ENCODE results near the gene PLA2G5. TPM values are rescaled to one million over a fixed set of nuclear protein-coding genes. Genes with fewer than 3 reads are reported as not detected.

Gene PLA2G5
- total RNA-seq, 6 experiments from 2014 or later, result not detected

GRCh38 chr1:20090641-20091040 is 20.6 kb downstream of the PLA2G5 start:
- no peaks in the 10 kb centered on the region for H3K36me3 Mint-ChIP-seq (ENCODE audit: low read depth)
- H3K9me3 Mint-ChIP-seq, result no peaks in the 10 kb centered on the region
- DNase-seq, result no peak
- TF ChIP-seq CTCF (IDR thresholded peaks at IDR 0.05), result no peak
- H3K27me3 Mint-ChIP-seq (ENCODE audit: insufficient read depth), result peaks cover 43% of the 10 kb centered on the region
- H3K4me3 Mint-ChIP-seq, result no peak overlapping the region
- H3K4me1 Mint-ChIP-seq (ENCODE audit: low read depth), result no peaks in the 10 kb centered on the region
- H3K27ac Mint-ChIP-seq, result no peak overlapping the region

- Mint-ChIP-seq H3K36me3 (ENCODE audit: low read depth) (no peaks in the 10 kb centered on the region), H3K9me3 (no peaks in the 10 kb centered on the region), H3K4me1 (ENCODE audit: low read depth) (no peaks in the 10 kb centered on the region), H3K27me3 (ENCODE audit: insufficient read depth) (peaks cover 52% of the 10 kb centered on the region), H3K4me3 (no peak overlapping the region), H3K27ac (no peak overlapping the region)
- DNase-seq, result no peak
- no peak for TF ChIP-seq CTCF (IDR thresholded peaks at IDR 0.05)
These were observed 23.3 kb downstream of the PLA2G5 start for GRCh38 chr1:20093303-20093702.

GRCh38 chr1:20093940-20094391 is 24.0 kb downstream of the PLA2G5 start:
- H3K36me3 Mint-ChIP-seq (ENCODE audit: low read depth), result no peaks in the 10 kb centered on the region
- no peak for TF ChIP-seq CTCF (IDR thresholded peaks at IDR 0.05)
- H3K4me1 Mint-ChIP-seq (ENCODE audit: low read depth), result no peaks in the 10 kb centered on the region
- no peak for DNase-seq
- H3K4me3 Mint-ChIP-seq, result no peak overlapping the region
- no peak overlapping the region for H3K27ac Mint-ChIP-seq
- H3K27me3 Mint-ChIP-seq (ENCODE audit: insufficient read depth), result peaks cover 52% of the 10 kb centered on the region
- no peaks in the 10 kb centered on the region for H3K9me3 Mint-ChIP-seq

- Mint-ChIP-seq H3K9me3 (no peaks in the 10 kb centered on the region), H3K27ac (no peak overlapping the region), H3K36me3 (ENCODE audit: low read depth) (no peaks in the 10 kb centered on the region), H3K27me3 (ENCODE audit: insufficient read depth) (peaks cover 42% of the 10 kb centered on the region), H3K4me3 (no peak overlapping the region), H3K4me1 (ENCODE audit: low read depth) (no peaks in the 10 kb centered on the region)
- TF ChIP-seq CTCF (IDR thresholded peaks at IDR 0.05), result no peak
- no peak for DNase-seq
These were observed 25.8 kb downstream of the PLA2G5 start for GRCh38 chr1:20095564-20096434.

- DNase-seq, result no peak
- no peaks in the 10 kb centered on the region for H3K36me3 Mint-ChIP-seq (ENCODE audit: low read depth)
- no peak overlapping the region for H3K4me3 Mint-ChIP-seq
- H3K27me3 Mint-ChIP-seq (ENCODE audit: insufficient read depth), result peaks cover 37% of the 10 kb centered on the region
- no peaks in the 10 kb centered on the region for H3K4me1 Mint-ChIP-seq (ENCODE audit: low read depth)
- TF ChIP-seq CTCF (IDR thresholded peaks at IDR 0.05), result no peak
- no peaks in the 10 kb centered on the region for H3K9me3 Mint-ChIP-seq
- H3K27ac Mint-ChIP-seq, result no peak overlapping the region
These were observed 26.9 kb downstream of the PLA2G5 start for GRCh38 chr1:20096840-20097447.
